Activated CD8-positive, alpha-beta memory T cell treated with anti-CD3 and anti-CD28 coated beads, Interleukin-2, amount 50 U/mL, for 4 hours (primary cell): ENCODE measurements around the gene TSHZ1.

Experiments
- DNase-seq: peaks from one replicate; pipeline ENCODE4 v3.0.0-alpha.2; 2020

TSHZ1 gene

GRCh38 chr18:75276818-75277609 is 66.4 kb downstream of the TSHZ1 start:
- no peak for DNase-seq

GRCh38 chr18:75277610-75277928 is 67.0 kb downstream of the TSHZ1 start:
- no peak for DNase-seq

- no peak for DNase-seq
Measured at GRCh38 chr18:75279381-75279780, 68.8 kb downstream of the TSHZ1 start.

DNA sequence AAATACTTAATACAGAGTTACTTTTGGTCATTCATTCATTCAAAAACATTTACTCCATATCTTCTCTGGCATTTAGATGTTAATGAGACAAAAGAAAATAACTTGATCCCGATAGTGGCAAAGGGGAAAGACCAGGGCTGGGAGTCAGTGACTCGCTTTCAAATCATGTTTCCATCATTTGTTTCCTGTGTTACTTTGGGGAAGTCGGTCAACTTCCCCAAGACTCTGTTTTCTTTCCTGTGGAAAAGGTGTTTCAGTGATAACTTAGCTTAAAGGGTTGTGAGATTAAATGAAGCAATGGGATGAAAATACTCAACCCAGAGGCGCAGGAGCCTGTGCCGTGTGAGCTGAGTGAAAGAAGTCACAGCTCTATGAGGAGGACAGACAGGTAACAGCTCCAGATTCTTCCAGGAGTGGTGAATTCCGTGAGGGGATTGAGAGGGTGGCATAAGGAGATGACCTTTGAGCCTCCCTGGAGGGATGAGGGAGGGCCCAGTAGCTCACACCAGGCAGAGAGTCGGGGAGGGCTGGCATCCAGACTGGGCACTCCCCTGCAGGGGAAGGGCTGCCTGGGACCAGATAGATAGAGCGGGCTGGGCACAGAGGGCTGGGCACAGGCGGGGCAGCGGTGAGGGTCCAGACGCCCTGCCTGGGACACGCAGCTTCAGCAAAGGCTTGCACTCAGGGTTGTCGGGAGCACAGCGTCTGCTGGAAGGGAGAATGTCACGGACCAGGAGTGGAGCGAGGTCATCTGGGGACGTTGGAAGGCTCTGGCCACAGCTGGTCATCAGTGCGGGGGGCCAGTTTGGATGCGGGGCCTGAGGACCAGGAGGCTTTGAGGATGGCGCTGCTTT is 70.1 kb downstream of the TSHZ1 start:
- DNase-seq = no peak

- no peak for DNase-seq
Measured at GRCh38 chr18:75282746-75283145, 72.1 kb downstream of the TSHZ1 start.

DNA sequence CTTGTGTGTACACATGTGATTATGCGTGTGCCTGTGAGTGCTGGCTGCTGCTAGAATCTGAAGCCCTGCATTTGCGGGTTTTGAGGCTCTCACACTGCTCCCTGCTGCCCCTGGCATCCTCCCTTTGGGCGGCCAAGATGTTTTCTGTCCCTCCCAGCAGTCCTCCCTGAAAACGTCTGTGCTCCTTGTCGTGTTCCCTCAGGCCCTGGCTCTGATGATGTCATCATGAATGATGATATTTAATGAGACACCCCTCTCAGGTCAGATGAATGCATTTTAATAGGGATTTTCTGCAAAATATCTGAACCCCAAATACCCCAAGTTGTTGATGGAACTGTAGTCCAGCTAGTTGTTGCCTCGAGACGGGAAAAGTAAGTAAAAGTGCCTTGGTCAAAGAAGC is 73.1 kb downstream of the TSHZ1 start:
- no peak for DNase-seq

GRCh38 chr18:75284566-75284965 is 74.0 kb downstream of the TSHZ1 start:
- no peak for DNase-seq

GRCh38 chr18:75285876-75286275 is 75.3 kb downstream of the TSHZ1 start:
- no peak for DNase-seq

DNA sequence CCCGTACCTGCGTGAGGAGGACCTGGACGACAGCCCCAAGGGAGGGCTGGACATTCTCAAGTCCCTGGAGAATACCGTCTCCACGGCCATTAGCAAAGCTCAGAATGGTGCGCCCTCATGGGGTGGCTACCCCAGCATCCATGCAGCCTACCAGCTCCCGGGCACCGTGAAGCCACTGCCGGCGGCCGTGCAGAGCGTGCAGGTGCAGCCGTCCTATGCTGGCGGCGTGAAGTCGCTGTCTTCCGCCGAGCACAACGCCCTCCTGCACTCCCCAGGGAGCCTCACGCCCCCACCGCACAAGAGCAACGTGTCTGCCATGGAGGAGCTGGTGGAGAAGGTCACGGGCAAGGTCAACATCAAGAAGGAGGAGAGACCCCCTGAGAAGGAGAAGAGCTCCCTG is 76.4 kb downstream of the TSHZ1 start:
- no peak for DNase-seq

DNA sequence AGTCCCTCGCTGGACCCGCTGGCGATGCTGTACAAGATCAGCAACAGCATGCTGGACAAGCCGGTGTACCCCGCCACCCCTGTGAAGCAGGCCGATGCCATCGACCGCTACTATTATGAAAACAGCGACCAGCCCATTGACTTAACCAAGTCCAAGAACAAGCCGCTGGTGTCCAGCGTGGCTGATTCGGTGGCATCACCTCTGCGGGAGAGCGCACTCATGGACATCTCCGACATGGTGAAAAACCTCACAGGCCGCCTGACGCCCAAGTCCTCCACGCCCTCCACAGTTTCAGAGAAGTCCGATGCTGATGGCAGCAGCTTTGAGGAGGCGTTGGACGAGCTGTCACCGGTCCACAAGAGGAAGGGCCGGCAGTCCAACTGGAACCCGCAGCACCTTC is 77.1 kb downstream of the TSHZ1 start:
- DNase-seq = no peak

- DNase-seq = no peak
Measured at GRCh38 chr18:75289761-75290160, 79.2 kb downstream of the TSHZ1 start.

GRCh38 chr18:75290737-75291358 is 80.3 kb downstream of the TSHZ1 start:
- no peak for DNase-seq

- DNase-seq = no peak
Measured at GRCh38 chr18:75291460-75291859, 80.9 kb downstream of the TSHZ1 start.

DNA sequence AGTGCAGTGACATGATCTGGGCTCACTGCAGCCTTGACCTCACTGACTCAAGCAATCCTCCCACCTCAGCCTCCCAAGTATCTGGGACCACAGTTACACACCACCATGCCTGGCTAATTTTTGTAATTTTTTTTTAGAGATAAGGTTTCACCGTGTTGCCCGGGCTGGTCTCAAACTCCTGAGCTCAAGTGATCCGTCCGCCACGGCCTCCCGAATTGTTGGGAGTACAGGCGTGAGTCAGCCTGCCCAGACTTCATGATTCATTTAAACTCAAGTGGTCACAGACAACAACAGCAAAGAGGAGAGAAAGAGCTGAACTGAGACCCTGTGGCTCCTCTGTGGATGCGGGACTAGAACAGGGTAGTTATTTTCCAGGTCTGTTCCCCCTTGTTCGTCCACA is 83.0 kb downstream of the TSHZ1 start:
- DNase-seq = no peak

DNA sequence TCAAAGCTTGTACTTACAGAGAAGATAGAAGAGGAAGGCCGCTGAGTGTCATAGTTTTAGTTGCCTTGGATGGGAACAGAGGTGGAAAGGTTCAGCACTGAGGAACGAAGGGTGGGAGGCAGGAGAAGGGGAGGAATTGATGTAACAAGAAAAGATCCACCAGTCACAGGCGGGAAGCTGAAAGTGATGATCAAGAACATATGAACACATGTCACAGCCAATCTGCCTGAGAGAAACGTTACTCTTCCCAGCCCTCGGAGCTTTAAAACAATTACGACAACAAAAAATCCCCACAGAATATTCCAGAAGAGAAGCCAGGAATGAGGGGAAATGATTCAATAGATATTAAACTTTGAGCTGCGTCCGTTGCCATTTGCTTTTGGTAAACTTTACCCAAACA is 87.1 kb downstream of the TSHZ1 start:
- no peak for DNase-seq

- no peak for DNase-seq
Measured at GRCh38 chr18:75304678-75305557, 94.3 kb downstream of the TSHZ1 start.

DNA sequence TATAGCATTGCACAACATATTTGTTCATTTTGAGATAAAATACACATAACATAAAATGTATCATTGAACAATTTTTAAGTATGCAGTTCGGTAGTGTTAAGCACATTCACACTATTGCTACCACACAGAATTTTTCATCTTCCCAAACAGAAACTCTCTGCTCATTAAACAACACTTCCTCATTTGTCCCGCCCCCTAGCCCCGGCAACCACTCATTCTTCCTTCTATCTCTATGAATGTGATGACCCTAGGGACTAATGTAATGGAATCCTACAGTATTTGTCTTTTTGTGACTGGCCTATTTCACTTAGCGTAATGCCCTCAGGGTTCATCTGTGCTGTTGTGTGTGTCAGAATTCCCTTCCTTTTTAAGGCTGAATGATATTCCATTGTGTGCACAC is 95.4 kb downstream of the TSHZ1 start:
- DNase-seq = no peak

- no peak for DNase-seq
Measured at GRCh38 chr18:75307530-75307929, 96.9 kb downstream of the TSHZ1 start.

GRCh38 chr18:75309564-75309963 is 99.0 kb downstream of the TSHZ1 start:
- DNase-seq = no peak

GRCh38 chr18:75314117-75314516 is 103.5 kb downstream of the TSHZ1 start:
- DNase-seq = no peak

- no peak for DNase-seq
Measured at GRCh38 chr18:75314606-75315005, 104.0 kb downstream of the TSHZ1 start.

GRCh38 chr18:75316223-75316622 is 105.6 kb downstream of the TSHZ1 start:
- no peak for DNase-seq

DNA sequence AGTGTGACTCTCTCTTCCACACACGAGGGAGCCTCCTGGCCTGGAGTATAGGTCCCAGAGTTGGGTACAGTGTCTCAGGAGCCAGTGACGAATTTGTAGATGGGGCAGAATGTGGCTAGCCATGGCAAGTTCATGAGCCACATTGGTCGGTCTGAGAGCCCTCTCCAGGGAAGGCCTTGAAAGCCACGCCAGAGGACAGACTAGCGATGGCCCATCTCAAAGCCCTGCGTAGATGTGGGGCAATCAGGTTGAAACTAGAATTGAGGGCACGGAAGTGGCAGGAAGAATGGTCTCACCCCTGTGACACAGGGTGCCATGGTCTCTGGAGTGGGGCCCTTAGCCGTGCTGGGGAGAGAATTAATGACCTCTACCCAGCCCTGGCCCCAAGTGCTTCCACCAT is 106.2 kb downstream of the TSHZ1 start:
- no peak for DNase-seq
